Measurements from ENCODE around the gene PTTG1. TPM values are rescaled to one million over a fixed set of nuclear protein-coding genes. Genes with fewer than 3 reads are reported as not detected.
A peak's percentile ranks its signal among the peaks of the same experiment; 100 is the strongest.

Gene PTTG1
- total RNA-seq, 1 donor from 2014 or later, result 9.1 TPM

DNA sequence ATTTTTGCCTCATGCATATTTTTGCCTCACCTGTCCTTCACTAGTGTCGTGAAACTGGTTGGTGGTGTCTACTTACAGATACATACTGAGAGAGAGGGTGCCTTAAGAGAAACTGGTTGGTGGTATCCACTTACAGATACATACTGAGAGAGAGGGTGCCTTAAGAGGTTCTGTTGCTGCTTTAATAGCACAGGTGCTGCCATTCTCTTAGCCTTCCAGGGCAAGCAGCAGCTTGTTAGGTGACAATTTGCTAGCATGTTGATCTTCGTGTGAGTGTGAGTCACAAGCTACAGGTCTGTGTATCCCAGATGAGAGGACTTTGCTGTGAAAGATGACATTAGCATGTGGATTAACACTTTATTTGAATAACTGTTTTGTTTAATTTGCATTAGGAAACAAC is 1.4 kb downstream of the PTTG1 start:
- TF ChIP-seq, protein P1, sequence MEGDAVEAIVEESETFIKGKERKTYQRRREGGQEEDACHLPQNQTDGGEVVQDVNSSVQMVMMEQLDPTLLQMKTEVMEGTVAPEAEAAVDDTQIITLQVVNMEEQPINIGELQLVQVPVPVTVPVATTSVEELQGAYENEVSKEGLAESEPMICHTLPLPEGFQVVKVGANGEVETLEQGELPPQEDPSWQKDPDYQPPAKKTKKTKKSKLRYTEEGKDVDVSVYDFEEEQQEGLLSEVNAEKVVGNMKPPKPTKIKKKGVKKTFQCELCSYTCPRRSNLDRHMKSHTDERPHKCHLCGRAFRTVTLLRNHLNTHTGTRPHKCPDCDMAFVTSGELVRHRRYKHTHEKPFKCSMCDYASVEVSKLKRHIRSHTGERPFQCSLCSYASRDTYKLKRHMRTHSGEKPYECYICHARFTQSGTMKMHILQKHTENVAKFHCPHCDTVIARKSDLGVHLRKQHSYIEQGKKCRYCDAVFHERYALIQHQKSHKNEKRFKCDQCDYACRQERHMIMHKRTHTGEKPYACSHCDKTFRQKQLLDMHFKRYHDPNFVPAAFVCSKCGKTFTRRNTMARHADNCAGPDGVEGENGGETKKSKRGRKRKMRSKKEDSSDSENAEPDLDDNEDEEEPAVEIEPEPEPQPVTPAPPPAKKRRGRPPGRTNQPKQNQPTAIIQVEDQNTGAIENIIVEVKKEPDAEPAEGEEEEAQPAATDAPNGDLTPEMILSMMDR (IDR thresholded peaks at IDR 0.05), result no peak
- Histone ChIP-seq H3K27ac (no peak overlapping the region), H3K9me3 (no peaks in the 10 kb centered on the region), H3K36me3 (no peaks in the 10 kb centered on the region), H3K27me3 (ENCODE audit: low read depth) (no peaks in the 10 kb centered on the region), H3K4me1 (peaks cover 18% of the 10 kb centered on the region), H3K4me3 (no peak overlapping the region)
- intact Hi-C loops (cut with DNase I), result no loop called here
- DNase-seq (no peak), ATAC-seq (no peak)

DNA sequence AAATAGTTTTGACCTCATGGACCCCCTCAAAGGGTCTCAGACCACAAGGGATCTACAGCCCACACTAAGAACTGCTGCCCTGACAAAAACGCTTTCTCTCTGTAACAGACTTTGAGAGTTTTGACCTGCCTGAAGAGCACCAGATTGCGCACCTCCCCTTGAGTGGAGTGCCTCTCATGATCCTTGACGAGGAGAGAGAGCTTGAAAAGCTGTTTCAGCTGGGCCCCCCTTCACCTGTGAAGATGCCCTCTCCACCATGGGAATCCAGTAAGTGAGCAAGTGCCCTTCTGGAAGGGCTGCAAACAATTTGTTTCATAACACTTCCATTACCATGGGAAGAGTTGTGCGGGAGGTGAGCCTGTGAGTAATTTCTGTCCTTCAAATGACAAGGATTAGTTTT is 6.0 kb downstream of the PTTG1 start:
- no peaks in the 10 kb centered on the region for H3K36me3 ChIP-seq
- ATAC-seq (peak; percentile 86 to 93), DNase-seq (peak; percentile 70)
- H3K4me3 ChIP-seq, result no peak overlapping the region
- H3K27ac ChIP-seq, result no peak overlapping the region
- no peaks in the 10 kb centered on the region for H3K27me3 ChIP-seq (ENCODE audit: low read depth)
- no peaks in the 10 kb centered on the region for H3K9me3 ChIP-seq
- H3K4me1 ChIP-seq, result peaks cover 3% of the 10 kb centered on the region
- TF ChIP-seq, protein P1 (IDR thresholded peaks at IDR 0.05), result no peak
- intact Hi-C loops (cut with DNase I), result no loop called here

DNA sequence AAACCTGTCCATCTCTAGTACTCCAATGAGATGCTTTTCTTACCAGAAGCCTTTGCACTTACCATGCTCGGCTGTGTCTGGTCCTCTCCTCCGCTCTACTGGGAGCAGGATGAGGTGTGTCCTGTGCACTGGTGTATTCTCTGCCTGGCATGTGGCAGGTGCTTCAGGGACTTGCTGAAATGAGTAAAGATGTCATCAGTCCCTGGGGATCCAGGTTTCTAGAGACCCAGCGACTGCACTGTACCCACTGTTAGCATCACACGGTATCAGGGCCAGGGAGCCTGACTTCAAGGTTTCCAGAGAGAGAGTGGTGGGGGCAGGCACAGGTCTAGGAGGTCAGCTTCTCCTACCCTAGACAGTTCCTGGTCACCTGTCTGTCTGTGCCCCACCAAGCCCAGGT is 10.5 kb downstream of the PTTG1 start:
- TF ChIP-seq, protein P1 (IDR thresholded peaks at IDR 0.05), result no peak
- no peak for ATAC-seq
- Histone ChIP-seq H3K9me3 (no peaks in the 10 kb centered on the region), H3K4me1 (no peaks in the 10 kb centered on the region), H3K27ac (no peak overlapping the region), H3K36me3 (no peaks in the 10 kb centered on the region), H3K4me3 (no peak overlapping the region), H3K27me3 (ENCODE audit: low read depth) (no peaks in the 10 kb centered on the region)
- intact Hi-C loops (cut with DNase I), result no loop called here
- DNase-seq, result no peak

DNA sequence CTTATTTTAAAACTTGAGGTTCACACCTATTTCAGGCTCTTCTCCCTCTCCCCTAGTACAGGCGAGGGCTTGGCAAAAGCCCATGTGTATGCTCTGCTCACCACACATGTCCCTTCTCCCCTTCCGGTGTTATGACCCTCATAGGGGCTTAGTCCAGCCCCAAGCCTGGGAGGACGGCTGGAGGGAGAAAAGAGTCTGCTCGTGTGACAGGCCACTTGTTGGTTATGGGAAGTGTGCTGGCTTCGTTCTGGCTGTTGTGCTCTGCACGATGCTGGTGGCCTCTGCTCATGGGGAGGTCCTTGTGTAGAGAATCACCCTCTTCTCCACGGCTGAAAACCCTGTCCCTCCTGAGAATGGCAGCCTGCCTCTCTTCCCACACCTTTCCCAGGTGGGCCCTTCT is 11.1 kb downstream of the PTTG1 start:
- Histone ChIP-seq H3K9me3 (no peaks in the 10 kb centered on the region), H3K36me3 (no peaks in the 10 kb centered on the region), H3K4me3 (no peak overlapping the region), H3K27me3 (ENCODE audit: low read depth) (no peaks in the 10 kb centered on the region), H3K27ac (no peak overlapping the region), H3K4me1 (no peaks in the 10 kb centered on the region)
- intact Hi-C loops (cut with DNase I), result no loop called here
- no peak for ATAC-seq
- TF ChIP-seq, protein P1 (IDR thresholded peaks at IDR 0.05), result no peak
- DNase-seq, result no peak

DNA sequence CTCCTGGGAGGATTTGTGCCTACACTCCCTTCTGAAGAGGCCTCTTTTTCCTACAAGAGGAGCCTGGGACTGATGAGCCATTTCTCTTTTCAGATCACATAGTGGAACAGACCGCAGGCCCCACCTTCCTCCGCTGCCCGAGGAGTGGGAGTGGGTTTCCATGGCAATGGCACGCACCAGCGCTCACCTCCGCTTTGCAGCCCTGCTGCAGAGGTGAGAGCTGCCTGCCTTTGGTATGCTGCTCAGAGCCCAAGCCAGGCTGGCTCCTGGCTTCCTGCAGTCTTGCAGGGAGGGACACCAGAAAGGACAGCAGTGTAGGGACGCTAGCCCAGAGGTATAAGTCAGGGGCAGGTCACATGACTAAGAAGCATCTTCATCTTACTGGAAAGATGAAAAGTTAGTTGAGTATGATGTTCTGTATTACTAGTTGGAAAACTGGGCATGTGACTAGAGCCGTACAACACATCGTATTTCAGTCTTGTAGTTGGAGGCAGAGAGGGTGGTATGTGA is 12.4 kb downstream of the PTTG1 start:
- Histone ChIP-seq H3K27ac (no peak overlapping the region), H3K4me3 (no peak overlapping the region), H3K4me1 (peaks cover 5% of the 10 kb centered on the region), H3K36me3 (no peaks in the 10 kb centered on the region), H3K27me3 (ENCODE audit: low read depth) (no peaks in the 10 kb centered on the region), H3K9me3 (no peaks in the 10 kb centered on the region)
- TF ChIP-seq, protein P1 (IDR thresholded peaks at IDR 0.05), result no peak
- ATAC-seq, result peak in 1 of 2 donors; percentile 58
- DNase-seq, result peak; percentile 44
- intact Hi-C loops (cut with DNase I), result no loop called here

DNA sequence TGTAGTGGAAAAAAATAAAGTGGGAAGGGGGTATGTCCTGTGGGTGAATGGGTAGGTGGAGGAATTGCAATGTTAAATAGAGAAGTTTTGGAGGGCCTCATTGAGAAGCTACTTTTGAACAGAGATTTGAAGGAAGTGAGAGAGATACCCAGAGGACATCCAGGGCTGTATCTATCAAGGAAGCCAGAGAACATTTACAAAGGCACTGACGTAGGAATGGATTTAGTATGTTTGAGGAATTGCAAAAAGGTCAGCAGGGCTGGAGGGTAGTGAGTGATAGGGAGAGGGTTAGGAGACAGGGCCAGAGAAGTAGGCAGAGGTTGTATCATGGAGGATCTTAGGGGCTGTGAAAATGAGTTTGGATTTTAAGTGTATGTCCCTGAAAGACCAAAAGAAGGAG is 13.9 kb downstream of the PTTG1 start:
- H3K27ac ChIP-seq, result no peak overlapping the region
- no peak overlapping the region for H3K4me3 ChIP-seq
- ATAC-seq (no peak), DNase-seq (no peak)
- H3K36me3 ChIP-seq, result no peaks in the 10 kb centered on the region
- H3K27me3 ChIP-seq (ENCODE audit: low read depth), result no peaks in the 10 kb centered on the region
- intact Hi-C loops (cut with DNase I), result no loop called here
- TF ChIP-seq, protein P1 (IDR thresholded peaks at IDR 0.05), result no peak
- H3K9me3 ChIP-seq, result no peaks in the 10 kb centered on the region
- peaks cover 10% of the 10 kb centered on the region for H3K4me1 ChIP-seq

All from lower lobe of right lung (tissue), 2 donors.